OCI-LY3 (cell line): Measurements from ENCODE around the gene ZFAND2A.

Experiments used
- EZH2phosphoT487 ChIP-seq: fragments of 200-600 bp; shearing (Covaris generic); IDR thresholded peaks from 2 replicates; pipeline ENCODE4 v1.6.1; 2018; ENCODE audit warnings: antibody characterized with exemption, mixed run types, low read depth
- TF ChIP-seq, protein P1 (sequence below): fragments of 200-600, 300-600 bp; sonication (generic); IDR thresholded peaks from 2 replicates; pipeline ENCODE4 v1.5.1; 2014; ENCODE audit warnings: antibody characterized with exemption, low read length, low read depth

- TF ChIP-seq EZH2phosphoT487, result no peak
- TF ChIP-seq, protein P1, sequence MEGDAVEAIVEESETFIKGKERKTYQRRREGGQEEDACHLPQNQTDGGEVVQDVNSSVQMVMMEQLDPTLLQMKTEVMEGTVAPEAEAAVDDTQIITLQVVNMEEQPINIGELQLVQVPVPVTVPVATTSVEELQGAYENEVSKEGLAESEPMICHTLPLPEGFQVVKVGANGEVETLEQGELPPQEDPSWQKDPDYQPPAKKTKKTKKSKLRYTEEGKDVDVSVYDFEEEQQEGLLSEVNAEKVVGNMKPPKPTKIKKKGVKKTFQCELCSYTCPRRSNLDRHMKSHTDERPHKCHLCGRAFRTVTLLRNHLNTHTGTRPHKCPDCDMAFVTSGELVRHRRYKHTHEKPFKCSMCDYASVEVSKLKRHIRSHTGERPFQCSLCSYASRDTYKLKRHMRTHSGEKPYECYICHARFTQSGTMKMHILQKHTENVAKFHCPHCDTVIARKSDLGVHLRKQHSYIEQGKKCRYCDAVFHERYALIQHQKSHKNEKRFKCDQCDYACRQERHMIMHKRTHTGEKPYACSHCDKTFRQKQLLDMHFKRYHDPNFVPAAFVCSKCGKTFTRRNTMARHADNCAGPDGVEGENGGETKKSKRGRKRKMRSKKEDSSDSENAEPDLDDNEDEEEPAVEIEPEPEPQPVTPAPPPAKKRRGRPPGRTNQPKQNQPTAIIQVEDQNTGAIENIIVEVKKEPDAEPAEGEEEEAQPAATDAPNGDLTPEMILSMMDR, result no peak
These were observed 19.4 kb downstream of the ZFAND2A start for GRCh38 chr7:1140476-1141104.
